ENCODE results near the gene NUAK2. TPM values are rescaled to one million over a fixed set of nuclear protein-coding genes. Genes with fewer than 3 reads are reported as not detected.

Gene NUAK2
- total and polyA plus RNA-seq, 3 donors from 2014 or later: 7.2 to 19.6 (median 13.4) TPM

- no peak for TF ChIP-seq POLR2A (IDR thresholded peaks at IDR 0.05)
- TF ChIP-seq CTCF (IDR thresholded peaks at IDR 0.05): no peak
- Histone ChIP-seq H3K4me3 (no peak overlapping the region), H3K27ac (no peak overlapping the region), H3K27me3 (no peaks in the 10 kb centered on the region), H3K9me3 (no peaks in the 10 kb centered on the region), H3K36me3 (ENCODE audit: low read depth, missing control alignments) (no peaks in the 10 kb centered on the region), H3K4me1 (peaks cover 22% of the 10 kb centered on the region)
- 73 to 76% methylated on average over 5 of the region's 5 CpGs for WGBS, 2 donors
- intact Hi-C loops (cut with DNase I; ENCODE audit: low total_unique reads): no loop called here
- DNase-seq: no peak
Measured at GRCh38 chr1:205348554-205349487, 27.3 kb upstream of the NUAK2 start.

GRCh38 chr1:205346956-205347574 lies 25.5 kb upstream of the NUAK2 start:
- intact Hi-C loops (cut with DNase I; ENCODE audit: low total_unique reads): no loop called here
- H3K27ac ChIP-seq: no peak overlapping the region
- peaks cover 18% of the 10 kb centered on the region for H3K4me1 ChIP-seq
- no peak overlapping the region for H3K4me3 ChIP-seq
- DNase-seq: no peak
- H3K36me3 ChIP-seq (ENCODE audit: low read depth, missing control alignments): no peaks in the 10 kb centered on the region
- no peaks in the 10 kb centered on the region for H3K27me3 ChIP-seq
- WGBS, 2 donors: 87 to 91% methylated on average over 10 of the region's 10 CpGs
- TF ChIP-seq POLR2A (IDR thresholded peaks at IDR 0.05): no peak
- no peak for TF ChIP-seq CTCF (IDR thresholded peaks at IDR 0.05)
- H3K9me3 ChIP-seq: no peaks in the 10 kb centered on the region

- H3K9me3 ChIP-seq: no peaks in the 10 kb centered on the region
- H3K36me3 ChIP-seq (ENCODE audit: low read depth, missing control alignments): no peaks in the 10 kb centered on the region
- DNase-seq: no peak
- peaks cover 17% of the 10 kb centered on the region for H3K4me1 ChIP-seq
- no peak for TF ChIP-seq CTCF (IDR thresholded peaks at IDR 0.05)
- TF ChIP-seq POLR2A (IDR thresholded peaks at IDR 0.05): no peak
- H3K4me3 ChIP-seq: no peak overlapping the region
- WGBS, 2 donors: 86 to 91% methylated on average over 11 of the region's 11 CpGs
- H3K27ac ChIP-seq: no peak overlapping the region
- intact Hi-C loops (cut with DNase I; ENCODE audit: low total_unique reads): no loop called here
- no peaks in the 10 kb centered on the region for H3K27me3 ChIP-seq
Measured at GRCh38 chr1:205345761-205346160, 24.2 kb upstream of the NUAK2 start.

GRCh38 chr1:205344066-205344928 lies 22.8 kb upstream of the NUAK2 start:
- intact Hi-C loops (cut with DNase I; ENCODE audit: low total_unique reads): no loop called here
- 8 to 16% methylated on average over 23 to 37 of the region's 59 CpGs for WGBS, 2 donors
- Histone ChIP-seq H3K27ac (peak overlapping the region in 1 of 2 donors; percentile 25), H3K36me3 (ENCODE audit: low read depth, missing control alignments) (no peaks in the 10 kb centered on the region), H3K9me3 (no peaks in the 10 kb centered on the region), H3K4me3 (peak overlapping the region; percentile 36 to 63), H3K27me3 (no peaks in the 10 kb centered on the region), H3K4me1 (peaks cover 17% of the 10 kb centered on the region)
- TF ChIP-seq CTCF (IDR thresholded peaks at IDR 0.05): no peak
- no peak for TF ChIP-seq POLR2A (IDR thresholded peaks at IDR 0.05)
- peak; percentile 50 for DNase-seq
